Activated CD4-positive, alpha-beta T cell treated with anti-CD3 and anti-CD28 coated beads for 24 hours (primary cell): ENCODE results near the gene SHISA5.

ENCODE experiments used
- DNase-seq, 2 donors: peaks; one replicate each; pipeline ENCODE4 v3.0.0-alpha.2; 2020; ENCODE audit warnings: low read depth in 2 of 2

SHISA5 gene

GRCh38 chr3:48459773-48460516, 44.0 kb downstream of the SHISA5 start:
- DNase-seq = no peak

GRCh38 chr3:48459331-48459730, 44.6 kb downstream of the SHISA5 start:
- DNase-seq = no peak

GRCh38 chr3:48456456-48456855, 47.5 kb downstream of the SHISA5 start:
- no peak for DNase-seq

GRCh38 chr3:48451270-48451669, 52.7 kb downstream of the SHISA5 start:
- no peak for DNase-seq

- peak; percentile 79 to 81 for DNase-seq
Measured at GRCh38 chr3:48446425-48447193, 57.4 kb downstream of the SHISA5 start, which contains the start of gene ATRIP. Gene ATRIP, plus strand, starts transcription at chr3:48446737. Its CDS starts 109 bp downstream, at chr3:48446846.

GRCh38 chr3:48446043-48446424, 57.9 kb downstream of the SHISA5 start:
- DNase-seq = no peak

GRCh38 chr3:48445277-48445882, 58.6 kb downstream of the SHISA5 start:
- DNase-seq = no peak

- no peak for DNase-seq
Measured at GRCh38 chr3:48441940-48442339, 62.0 kb downstream of the SHISA5 start.

GRCh38 chr3:48440590-48440958, 63.4 kb downstream of the SHISA5 start:
- no peak for DNase-seq

- DNase-seq = peak; percentile 96 to 98
Measured at GRCh38 chr3:48439820-48440589, 64.0 kb downstream of the SHISA5 start, which contains the start of the genes CCDC51 and TMA7. Gene CCDC51, minus strand, starts transcription at chr3:48440119. Its CDS starts 4,991 bp downstream, at chr3:48435128. Gene TMA7, plus strand, starts transcription at chr3:48440257. Its CDS starts 40 bp downstream, at chr3:48440297.

- no peak for DNase-seq
Measured at GRCh38 chr3:48437812-48438211, 66.2 kb downstream of the SHISA5 start.

- DNase-seq = no peak
Measured at GRCh38 chr3:48436855-48437254, 67.1 kb downstream of the SHISA5 start.

- no peak for DNase-seq
Measured at GRCh38 chr3:48436477-48436787, 67.5 kb downstream of the SHISA5 start.

GRCh38 chr3:48435774-48436476, 68.0 kb downstream of the SHISA5 start:
- DNase-seq = peak; percentile 71 to 80

GRCh38 chr3:48435223-48435595, 68.8 kb downstream of the SHISA5 start:
- DNase-seq = no peak

- DNase-seq = no peak
Measured at GRCh38 chr3:48434591-48435222, 69.3 kb downstream of the SHISA5 start.

GRCh38 chr3:48433472-48434118, 70.4 kb downstream of the SHISA5 start:
- no peak for DNase-seq

- no peak for DNase-seq
Measured at GRCh38 chr3:48432411-48433371, 71.3 kb downstream of the SHISA5 start.
